Activated T-helper 1 cell treated with anti-CD3 and anti-CD28 coated beads, Interleukin-12 subunit alpha, Interleukin-12 subunit beta, Interleukin-2, Interleukin-4 antibody, amounts not matched to agents 30 ng/mL and 10 ng/mL and 1 ng/mL, durations not matched to agents 14 hours and 24 hours and 36 hours (primary cell): ENCODE data around the gene MAGED4B. TPM values are rescaled to one million over a fixed set of nuclear protein-coding genes. Genes with fewer than 3 reads are reported as not detected.
"Not testable (repeated sequence)": the region's sequence is repeated elsewhere in the genome, so short reads cannot be mapped to it uniquely, and the experiment has no call there.

Source experiments
- DNase-seq: peaks from one replicate; pipeline ENCODE4 v3.0.0; 2021; ENCODE audit warnings: low spot score
- H3K27ac Mint-ChIP-seq: one replicate; pipeline ENCODE4 v1.8.0; 2021; ENCODE audit warnings: mild to moderate bottlenecking, mixed read lengths
- H3K27me3 Mint-ChIP-seq: one replicate; pipeline ENCODE4 v1.8.0; 2022; ENCODE audit warnings: mild to moderate bottlenecking, moderate library complexity, mixed read lengths; ENCODE audit not compliant: insufficient read depth
- H3K36me3 Mint-ChIP-seq: one replicate; pipeline ENCODE4 v1.8.0; 2021; ENCODE audit warnings: low read depth, mixed read lengths
- H3K4me1 Mint-ChIP-seq: one replicate; pipeline ENCODE4 v1.8.0; 2021; ENCODE audit warnings: low read depth, mixed read lengths
- H3K4me3 Mint-ChIP-seq: one replicate; pipeline ENCODE4 v1.8.0; 2021; ENCODE audit warnings: mild to moderate bottlenecking, moderate library complexity, mixed read lengths
- H3K9me3 Mint-ChIP-seq: one replicate; pipeline ENCODE4 v1.8.0; 2021; ENCODE audit warnings: mixed read lengths
- intact Hi-C: fragments of 100-400 bp; cut with micrococcal nuclease; formaldehyde crosslinking; loops from one replicate; pipeline ENCODE4 v1.15.1; 2024
- total RNA-seq: library from RNA; stranded (reverse); gene quantifications from 2 replicates; pipeline ENCODE4 v1.2.3, GENCODE V29; 2022

MAGED4B gene, protein sequence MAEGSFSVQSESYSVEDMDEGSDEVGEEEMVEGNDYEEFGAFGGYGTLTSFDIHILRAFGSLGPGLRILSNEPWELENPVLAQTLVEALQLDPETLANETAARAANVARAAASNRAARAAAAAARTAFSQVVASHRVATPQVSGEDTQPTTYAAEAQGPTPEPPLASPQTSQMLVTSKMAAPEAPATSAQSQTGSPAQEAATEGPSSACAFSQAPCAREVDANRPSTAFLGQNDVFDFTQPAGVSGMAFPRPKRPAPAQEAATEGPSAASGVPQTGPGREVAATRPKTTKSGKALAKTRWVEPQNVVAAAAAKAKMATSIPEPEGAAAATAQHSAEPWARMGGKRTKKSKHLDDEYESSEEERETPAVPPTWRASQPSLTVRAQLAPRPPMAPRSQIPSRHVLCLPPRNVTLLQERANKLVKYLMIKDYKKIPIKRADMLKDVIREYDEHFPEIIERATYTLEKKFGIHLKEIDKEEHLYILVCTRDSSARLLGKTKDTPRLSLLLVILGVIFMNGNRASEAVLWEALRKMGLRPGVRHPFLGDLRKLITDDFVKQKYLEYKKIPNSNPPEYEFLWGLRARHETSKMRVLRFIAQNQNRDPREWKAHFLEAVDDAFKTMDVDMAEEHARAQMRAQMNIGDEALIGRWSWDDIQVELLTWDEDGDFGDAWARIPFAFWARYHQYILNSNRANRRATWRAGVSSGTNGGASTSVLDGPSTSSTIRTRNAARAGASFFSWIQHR
- total RNA-seq: 0.32 TPM in 1 of 2 replicates, not detected in the other

- intact Hi-C loops, H3K27ac Mint-ChIP-seq, H3K4me1 Mint-ChIP-seq, DNase-seq, H3K4me3 Mint-ChIP-seq, H3K27me3 Mint-ChIP-seq, H3K9me3 Mint-ChIP-seq, H3K36me3 Mint-ChIP-seq: not testable (repeated sequence)
Measured at GRCh38 chrX:52068666-52069640, at the start of gene MAGED4B. TSS of gene MAGED4B (minus strand) at chrX:52069183. CDS start at chrX:52068172, 1,011 bp downstream.

- Mint-ChIP-seq H3K9me3 (no peaks in the 10 kb centered on the region), H3K4me3 (no peak overlapping the region), H3K27ac (no peak overlapping the region), H3K27me3 (no peaks in the 10 kb centered on the region), H3K4me1 (no peaks in the 10 kb centered on the region), H3K36me3 (no peaks in the 10 kb centered on the region)
- DNase-seq: no peak
- intact Hi-C loops: no loop called here
Measured at GRCh38 chrX:52118262-52118661, 49.3 kb upstream of the MAGED4B start.

DNA sequence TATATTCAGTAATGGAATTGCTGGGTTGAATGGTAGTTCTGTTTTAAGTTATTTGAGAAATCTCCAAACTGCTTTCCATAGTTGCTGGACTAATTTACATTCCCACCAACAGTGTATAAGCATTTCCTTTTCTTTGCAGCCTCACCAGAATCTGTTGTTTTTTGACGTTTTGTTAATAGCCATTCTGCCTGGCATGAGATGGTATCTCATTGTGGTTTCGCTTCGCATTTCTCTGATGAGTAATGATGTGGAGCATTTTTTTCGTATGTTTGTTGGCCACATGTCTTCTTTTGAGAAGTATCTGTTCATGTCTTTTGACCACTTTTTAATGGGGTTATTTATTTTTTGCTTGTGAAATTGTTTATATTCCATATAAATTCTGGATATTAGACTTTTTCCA lies 13.6 kb upstream of the MAGED4B start:
- no peak for DNase-seq
- Mint-ChIP-seq H3K27me3 (peaks cover 2% of the 10 kb centered on the region), H3K9me3 (no peaks in the 10 kb centered on the region), H3K4me1 (no peaks in the 10 kb centered on the region), H3K36me3 (no peaks in the 10 kb centered on the region), H3K27ac (no peak overlapping the region), H3K4me3 (no peak overlapping the region)
- intact Hi-C loops: no loop called here

- no peaks in the 10 kb centered on the region for H3K9me3 Mint-ChIP-seq
- H3K4me3 Mint-ChIP-seq: no peak overlapping the region
- no peaks in the 10 kb centered on the region for H3K36me3 Mint-ChIP-seq
- intact Hi-C loops: no loop called here
- no peak overlapping the region for H3K27ac Mint-ChIP-seq
- no peak for DNase-seq
- no peaks in the 10 kb centered on the region for H3K4me1 Mint-ChIP-seq
- H3K27me3 Mint-ChIP-seq: peaks cover 2% of the 10 kb centered on the region
Measured at GRCh38 chrX:52078131-52078530, 9.1 kb upstream of the MAGED4B start.

- H3K9me3 Mint-ChIP-seq, H3K4me3 Mint-ChIP-seq, H3K27ac Mint-ChIP-seq, DNase-seq, H3K36me3 Mint-ChIP-seq, H3K4me1 Mint-ChIP-seq, intact Hi-C loops, H3K27me3 Mint-ChIP-seq: not testable (repeated sequence)
Measured at GRCh38 chrX:52042288-52042687, 26.7 kb downstream of the MAGED4B start.

DNA sequence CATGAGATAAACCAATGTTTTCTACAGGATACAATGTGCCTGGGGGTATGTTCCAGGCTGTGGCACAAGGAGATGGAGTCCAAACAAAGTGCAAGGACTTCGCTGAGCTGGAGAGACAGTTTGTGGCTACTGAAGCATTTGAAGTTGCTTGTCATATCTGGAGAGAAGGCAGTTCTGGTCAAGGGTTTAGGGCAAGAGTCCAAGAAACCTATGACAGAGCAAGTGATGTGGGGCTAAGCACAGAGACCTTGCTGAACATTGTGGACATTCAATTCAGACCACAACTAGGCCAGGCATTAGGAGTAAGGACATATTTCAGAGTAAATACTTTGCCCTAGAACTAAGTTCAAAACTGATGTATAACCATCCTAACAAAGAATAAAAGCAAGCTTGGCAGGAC lies 34.8 kb downstream of the MAGED4B start:
- intact Hi-C loops: no loop called here
- Mint-ChIP-seq H3K27ac (no peak overlapping the region), H3K36me3 (no peaks in the 10 kb centered on the region), H3K27me3 (peaks cover 1% of the 10 kb centered on the region), H3K9me3 (no peaks in the 10 kb centered on the region), H3K4me3 (no peak overlapping the region), H3K4me1 (no peaks in the 10 kb centered on the region)
- DNase-seq: no peak

GRCh38 chrX:52031371-52031770 lies 37.6 kb downstream of the MAGED4B start:
- DNase-seq: no peak
- Mint-ChIP-seq H3K36me3 (no peaks in the 10 kb centered on the region), H3K4me1 (no peaks in the 10 kb centered on the region), H3K27me3 (peaks cover 6% of the 10 kb centered on the region), H3K27ac (no peak overlapping the region), H3K4me3 (no peak overlapping the region), H3K9me3 (no peaks in the 10 kb centered on the region)
- intact Hi-C loops: no loop called here

GRCh38 chrX:52015794-52016193 lies 53.2 kb downstream of the MAGED4B start:
- no peak for DNase-seq
- no peaks in the 10 kb centered on the region for H3K9me3 Mint-ChIP-seq
- no peaks in the 10 kb centered on the region for H3K27me3 Mint-ChIP-seq
- no peak overlapping the region for H3K27ac Mint-ChIP-seq
- intact Hi-C loops: no loop called here
- H3K36me3 Mint-ChIP-seq: no peaks in the 10 kb centered on the region
- H3K4me3 Mint-ChIP-seq: no peak overlapping the region
- no peaks in the 10 kb centered on the region for H3K4me1 Mint-ChIP-seq

Other genes starting within 250 kb of the MAGED4B start
- 32.7 and 34.8 TPM in 2 replicates for gene MAGED1, start 175.6 kb downstream of the MAGED4B start, total RNA-seq
- not detected in 2 replicates for gene MAGED4, start 115.7 kb upstream of the MAGED4B start, total RNA-seq